NK-92 (cell line): ENCODE results near the gene DNM2.
"Not testable (repeated sequence)": the region's sequence is repeated elsewhere in the genome, so short reads cannot be mapped to it uniquely, and the experiment has no call there.

Source experiments
- DNase-seq: peaks from one replicate; lab custom pipeline; 2025; ENCODE audit not compliant: unreplicated experiment; lab: John Stamatoyannopoulos, UW

Gene DNM2

DNA sequence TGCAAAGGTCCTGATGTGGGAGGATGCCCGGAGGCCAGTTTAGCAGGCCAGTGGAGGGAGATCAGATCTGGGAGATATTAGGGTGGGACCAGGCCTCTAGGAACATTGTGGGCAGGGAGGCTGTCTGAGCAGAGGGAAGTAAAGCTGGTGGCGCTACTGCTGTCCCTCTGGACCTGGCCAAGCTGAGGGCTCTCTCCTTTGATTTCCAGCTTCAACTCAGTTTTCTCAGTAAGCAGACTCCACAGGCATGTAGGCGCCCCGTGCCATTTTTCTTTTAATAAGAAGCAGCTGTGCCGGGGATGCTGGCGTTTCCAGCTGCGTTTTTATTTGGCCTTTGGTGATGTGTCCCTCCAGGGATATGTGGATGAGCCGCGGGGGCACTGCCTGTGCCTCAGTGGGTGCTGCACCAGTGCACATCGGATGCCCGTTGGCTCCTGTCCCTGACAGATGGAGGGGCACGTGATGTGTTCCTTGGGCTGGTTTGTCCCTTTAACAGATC is 6.7 kb downstream of the DNM2 start:
- no peak for DNase-seq

DNA sequence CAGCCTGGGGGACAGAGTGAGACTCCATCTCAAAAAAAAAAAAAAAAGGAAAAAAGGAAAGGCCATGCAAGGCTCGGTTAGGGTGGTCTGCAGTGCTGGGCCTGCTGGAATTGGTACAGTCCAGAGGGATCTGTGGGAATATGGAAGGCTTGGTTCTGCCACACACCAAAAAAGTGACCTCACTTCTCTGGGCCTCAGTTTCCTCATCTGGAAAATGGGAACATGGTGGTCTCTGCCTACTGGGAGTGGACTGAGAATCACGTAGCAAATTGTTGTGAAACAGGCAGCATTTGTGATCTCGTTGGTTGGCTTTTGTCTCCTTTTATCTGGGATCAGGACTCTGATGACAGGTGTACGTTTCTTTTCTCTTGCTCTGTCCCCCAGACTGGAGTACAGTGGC is 7.5 kb downstream of the DNM2 start:
- no peak for DNase-seq

DNA sequence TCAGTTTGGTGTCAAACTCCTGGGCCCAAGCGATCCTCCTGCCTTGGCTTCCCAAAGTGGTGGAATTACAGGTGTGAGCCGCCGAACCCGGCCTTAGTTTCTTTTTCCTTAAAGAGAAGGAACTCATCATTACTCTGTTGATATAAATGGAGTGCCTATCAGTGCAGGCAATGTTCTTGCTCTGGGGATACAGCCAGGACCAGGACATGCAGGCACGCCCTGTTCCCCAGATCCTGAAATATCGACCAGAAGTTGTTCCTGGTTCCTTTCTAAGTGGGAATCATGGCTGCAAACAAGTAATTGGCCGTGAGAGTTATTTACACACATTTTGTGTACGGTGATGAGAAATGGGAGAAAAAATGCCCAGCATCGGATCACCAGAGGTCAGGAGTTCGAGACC is 8.4 kb downstream of the DNM2 start:
- no peak for DNase-seq

- DNase-seq = no peak
Observed at GRCh38 chr19:10727685-10728201, 9.9 kb downstream of the DNM2 start.

GRCh38 chr19:10729411-10729810 is 11.5 kb downstream of the DNM2 start:
- DNase-seq = no peak

DNA sequence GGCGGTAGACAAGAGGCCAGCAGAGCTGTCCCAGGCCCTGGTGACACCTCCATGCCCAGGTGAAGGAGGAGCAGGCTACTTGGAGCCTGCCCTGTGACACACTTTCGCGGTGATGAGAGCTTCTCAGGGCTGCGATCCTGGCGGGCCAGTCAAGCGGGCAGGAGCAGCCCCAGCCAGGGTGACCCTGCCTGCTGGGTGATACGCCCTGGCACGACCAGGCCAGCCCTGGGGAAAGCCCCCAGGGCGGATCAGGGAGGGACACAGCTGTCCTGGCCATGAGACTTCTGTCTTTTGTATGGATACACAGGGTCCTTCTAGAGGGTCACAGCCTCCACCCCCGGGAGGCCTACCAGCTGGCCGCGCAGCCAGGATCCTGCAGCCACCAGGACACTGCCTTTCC is 13.1 kb downstream of the DNM2 start:
- DNase-seq = no peak

- no peak for DNase-seq
Observed at GRCh38 chr19:10735741-10736140, 17.9 kb downstream of the DNM2 start.

GRCh38 chr19:10736189-10736588 is 18.3 kb downstream of the DNM2 start:
- no peak for DNase-seq

DNA sequence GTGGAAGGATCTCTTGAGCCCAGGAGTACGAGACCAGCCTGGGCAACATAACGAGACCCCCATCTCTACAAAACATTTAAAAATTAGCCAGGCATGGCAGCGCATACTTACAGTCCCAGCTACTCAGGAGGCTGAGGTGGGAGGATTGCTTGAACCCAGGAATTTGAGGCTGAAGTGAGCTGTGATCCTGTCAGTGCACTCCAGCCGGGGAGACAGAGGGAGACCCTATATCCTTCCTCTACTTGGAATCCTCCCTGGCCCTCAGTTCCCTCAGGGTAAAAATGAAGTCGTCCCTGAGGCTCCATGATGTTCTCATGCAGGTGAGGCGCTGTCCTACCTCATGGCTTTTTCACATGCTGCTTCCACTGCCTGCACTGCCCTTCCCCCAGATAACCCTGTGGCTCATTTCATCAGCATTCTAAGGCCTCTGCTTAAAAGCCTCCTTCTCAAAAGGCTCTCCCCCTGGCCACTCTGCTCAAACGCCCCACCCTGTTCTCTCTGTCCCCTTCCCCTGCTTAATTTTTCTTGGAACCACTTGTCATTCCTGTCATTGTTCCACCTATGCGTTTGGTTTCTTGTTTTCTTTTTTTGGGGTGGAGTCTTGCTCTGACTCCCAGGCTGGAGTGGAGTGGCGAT is 19.2 kb downstream of the DNM2 start:
- DNase-seq = no peak

DNA sequence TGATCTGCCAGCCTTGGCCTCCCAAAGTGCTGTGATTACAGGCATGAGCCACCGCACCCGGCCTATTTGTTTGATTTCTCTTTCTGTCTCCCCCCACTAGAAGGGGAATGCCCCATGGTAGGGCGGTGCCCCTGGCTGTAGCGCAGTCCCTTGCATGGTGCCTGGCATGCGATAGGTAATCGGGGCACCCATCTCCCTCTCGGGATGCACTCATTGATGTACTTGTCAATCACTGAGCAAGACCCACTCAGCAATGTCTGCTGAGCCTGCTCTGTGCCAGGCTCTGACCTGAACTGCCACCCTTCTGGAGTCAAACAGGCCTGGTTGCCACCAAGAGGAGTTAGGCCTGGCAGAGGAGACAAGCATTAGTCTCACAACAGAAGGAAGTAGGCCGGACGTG is 19.8 kb downstream of the DNM2 start:
- DNase-seq = no peak

DNA sequence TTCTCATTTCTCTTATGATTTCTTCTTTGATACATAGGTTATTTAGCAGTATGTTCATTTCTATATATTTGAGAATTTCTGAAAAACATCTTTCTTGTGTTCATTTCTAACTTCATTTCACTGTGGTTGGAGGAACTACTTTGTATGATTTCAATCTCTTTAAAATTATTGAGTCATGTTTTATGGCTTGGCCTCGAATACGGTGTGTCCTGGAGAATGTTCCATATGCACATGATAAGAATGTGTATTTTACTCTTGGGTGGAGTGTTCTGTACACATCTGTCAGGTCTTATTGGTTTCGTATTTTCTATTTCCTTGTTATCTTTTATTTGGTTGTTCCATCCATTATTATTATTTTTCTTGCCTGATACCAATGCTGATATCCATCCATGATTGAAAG is 22.9 kb downstream of the DNM2 start:
- no peak for DNase-seq

DNA sequence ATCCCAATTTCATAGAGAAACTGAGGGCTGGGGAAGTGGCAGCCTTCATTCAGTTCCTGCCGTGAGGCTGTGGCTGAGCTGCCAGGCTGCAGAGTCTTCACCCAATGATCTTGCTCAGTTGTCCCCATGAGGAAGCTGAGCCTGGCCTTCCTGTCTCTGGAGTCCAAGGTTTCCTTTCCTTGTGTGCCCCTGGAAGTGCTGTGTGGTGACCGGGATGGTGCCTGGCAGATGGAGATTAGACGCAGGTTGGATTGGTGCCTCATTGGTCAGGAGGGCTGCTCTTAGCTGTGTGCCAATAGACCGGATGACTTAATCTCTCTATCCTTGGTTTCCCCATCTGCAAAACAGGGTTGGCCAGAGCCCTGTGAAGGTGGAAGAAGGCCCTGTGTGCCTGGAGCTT is 24.6 kb downstream of the DNM2 start:
- DNase-seq = no peak

GRCh38 chr19:10744253-10744798 is 26.4 kb downstream of the DNM2 start:
- DNase-seq = no peak

- DNase-seq = no peak
Observed at GRCh38 chr19:10744801-10745293, 27.0 kb downstream of the DNM2 start.

DNA sequence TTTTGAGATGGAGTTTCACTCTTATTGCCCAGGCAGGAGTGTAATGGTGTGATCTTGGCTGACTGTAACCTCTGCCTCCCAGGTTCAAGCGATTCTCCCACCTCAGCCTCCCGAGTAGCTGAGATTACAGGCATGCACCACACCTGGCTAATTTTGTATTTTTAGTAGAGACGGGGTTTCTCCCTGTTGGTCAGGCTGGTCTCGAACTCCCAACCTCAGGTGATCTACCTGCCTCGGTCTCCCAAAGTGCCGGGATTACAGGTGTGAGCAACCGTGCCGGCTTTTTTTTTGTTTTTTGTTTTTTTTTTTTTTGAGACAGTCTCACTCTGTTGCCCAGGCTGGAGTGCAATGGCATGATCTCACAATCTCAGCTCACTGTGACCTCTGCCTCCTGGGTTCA is 28.6 kb downstream of the DNM2 start:
- DNase-seq = not testable (repeated sequence)

GRCh38 chr19:10747271-10747670 is 29.4 kb downstream of the DNM2 start:
- DNase-seq = no peak

DNA sequence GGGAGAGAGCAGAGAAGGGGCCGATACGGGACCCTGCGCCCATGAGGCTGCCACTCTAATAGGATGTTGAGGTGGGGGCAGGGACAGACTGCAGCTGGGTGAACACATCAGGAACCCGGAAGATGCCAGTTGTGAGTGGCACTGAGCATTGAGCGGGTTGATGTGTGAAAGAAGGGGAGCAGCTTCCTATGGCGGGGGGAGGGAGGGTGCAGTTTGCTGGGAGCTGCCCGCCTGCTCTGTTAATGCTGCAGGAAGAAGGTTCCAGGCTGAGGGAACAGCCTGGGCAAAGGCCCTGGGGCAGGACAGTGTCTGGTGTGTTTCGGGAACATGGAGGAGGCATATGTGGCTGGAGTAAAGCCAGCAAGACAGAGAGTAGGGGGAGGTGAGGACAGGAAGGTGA is 29.8 kb downstream of the DNM2 start:
- no peak for DNase-seq

DNA sequence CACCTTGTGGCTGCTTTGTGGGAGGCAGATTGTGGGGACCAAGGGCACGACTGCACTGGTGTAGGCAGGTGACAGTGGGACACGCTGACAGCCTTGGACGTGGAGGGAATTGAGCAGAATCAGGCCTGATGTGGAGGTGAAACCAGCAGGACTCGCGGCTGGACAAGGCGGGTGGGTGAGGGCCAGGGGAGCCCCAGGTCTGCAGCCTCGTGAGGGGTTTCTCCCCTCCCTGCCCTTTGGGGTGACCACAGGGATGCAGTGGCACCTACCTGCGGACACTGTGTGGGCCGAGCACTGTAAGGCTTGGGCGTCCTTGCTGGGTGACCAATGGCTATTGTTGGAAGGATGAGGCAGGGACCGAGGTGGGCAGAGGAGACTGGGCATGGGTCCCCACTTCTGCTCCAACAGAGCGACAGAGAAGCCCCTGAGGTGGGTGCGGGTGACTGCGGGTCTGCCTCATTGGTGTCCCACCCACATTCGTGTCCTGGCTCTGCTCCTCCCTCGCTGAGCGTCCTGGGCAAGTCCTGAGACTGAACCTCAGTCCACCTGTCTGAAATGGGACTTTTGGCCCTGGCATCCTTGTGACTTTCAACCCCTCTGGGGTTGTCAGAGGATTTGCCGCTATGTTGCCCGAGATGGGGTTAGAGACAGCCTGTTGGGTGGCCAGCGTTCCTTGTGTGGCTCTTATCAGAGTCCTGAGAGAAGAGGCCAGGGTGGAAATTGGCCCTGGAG is 30.5 kb downstream of the DNM2 start:
- DNase-seq = no peak

GRCh38 chr19:10748927-10749434 is 31.1 kb downstream of the DNM2 start:
- no peak for DNase-seq

- no peak for DNase-seq
Observed at GRCh38 chr19:10749435-10750384, 31.8 kb downstream of the DNM2 start.
